Stimulated activated naive CD8-positive, alpha-beta T cell treated with anti-CD3 and anti-CD28 coated beads, Interleukin-15, Interleukin-2, amounts not matched to agents 100 U/mL and 50 U/mL, for 24 hours (primary cell): ENCODE measurements around the gene CDK19.
A peak's percentile ranks its signal among the peaks of the same experiment; 100 is the strongest.
"Not testable (repeated sequence)": the region's sequence is repeated elsewhere in the genome, so short reads cannot be mapped to it uniquely, and the experiment has no call there.

Source experiments
- ATAC-seq: fragments of 150-1000 bp; cut with Tn5 transposase; one replicate; pipeline ENCODE4 v1.10.0; 2021
- DNase-seq: peaks from one replicate; pipeline ENCODE4 v3.0.0; 2021

Gene CDK19

GRCh38 chr6:110756817-110757216 lies 58.5 kb downstream of the CDK19 start:
- DNase-seq (no peak), ATAC-seq (no peak)

GRCh38 chr6:110755411-110755834 lies 59.8 kb downstream of the CDK19 start:
- DNase-seq, result no peak
- no peak for ATAC-seq

GRCh38 chr6:110753936-110754668 lies 61.2 kb downstream of the CDK19 start:
- DNase-seq, ATAC-seq: not testable (repeated sequence)

GRCh38 chr6:110748453-110748852 lies 66.8 kb downstream of the CDK19 start:
- no peak for DNase-seq
- no peak for ATAC-seq

GRCh38 chr6:110746680-110747079 lies 68.6 kb downstream of the CDK19 start:
- DNase-seq (no peak), ATAC-seq (no peak)

GRCh38 chr6:110744991-110745390 lies 70.3 kb downstream of the CDK19 start:
- DNase-seq, result no peak
- ATAC-seq, result no peak

GRCh38 chr6:110742552-110742951 lies 72.7 kb downstream of the CDK19 start:
- not testable (repeated sequence) for DNase-seq, ATAC-seq

GRCh38 chr6:110741517-110741916 lies 73.8 kb downstream of the CDK19 start:
- no peak for ATAC-seq
- DNase-seq, result no peak

GRCh38 chr6:110738899-110739365 lies 76.3 kb downstream of the CDK19 start:
- no peak for DNase-seq
- no peak for ATAC-seq

GRCh38 chr6:110735666-110736065 lies 79.6 kb downstream of the CDK19 start:
- no peak for DNase-seq
- no peak for ATAC-seq

- ATAC-seq, result no peak
Measured at GRCh38 chr6:110731898-110732297, 83.4 kb downstream of the CDK19 start.

GRCh38 chr6:110731196-110731595 lies 84.1 kb downstream of the CDK19 start:
- no peak for DNase-seq
- no peak for ATAC-seq

More at GRCh38 chr6:110731898-110732297, 83.4 kb downstream of the CDK19 start:
- no peak for DNase-seq

GRCh38 chr6:110728501-110728900 lies 86.8 kb downstream of the CDK19 start:
- peak; percentile 46 for ATAC-seq
- peak; percentile 5 for DNase-seq

GRCh38 chr6:110723017-110723416 lies 92.3 kb downstream of the CDK19 start:
- DNase-seq, result no peak
- ATAC-seq, result no peak

- ATAC-seq (no peak), DNase-seq (no peak)
Measured at GRCh38 chr6:110720066-110720465, 95.2 kb downstream of the CDK19 start.

GRCh38 chr6:110719601-110720000 lies 95.7 kb downstream of the CDK19 start:
- ATAC-seq, result not testable (repeated sequence)

GRCh38 chr6:110714143-110714542 lies 101.1 kb downstream of the CDK19 start:
- DNase-seq, result no peak

More at GRCh38 chr6:110719601-110720000, 95.7 kb downstream of the CDK19 start:
- not testable (repeated sequence) for DNase-seq

GRCh38 chr6:110712238-110712637 lies 103.0 kb downstream of the CDK19 start:
- ATAC-seq (no peak), DNase-seq (no peak)

More at GRCh38 chr6:110714143-110714542, 101.1 kb downstream of the CDK19 start:
- no peak for ATAC-seq

GRCh38 chr6:110710115-110710514 lies 105.2 kb downstream of the CDK19 start:
- no peak for DNase-seq
- ATAC-seq, result no peak

GRCh38 chr6:110708295-110708950 lies 106.8 kb downstream of the CDK19 start:
- no peak for ATAC-seq
- no peak for DNase-seq

GRCh38 chr6:110705543-110705942 lies 109.7 kb downstream of the CDK19 start:
- ATAC-seq (no peak), DNase-seq (no peak)

GRCh38 chr6:110703906-110704594 lies 111.2 kb downstream of the CDK19 start:
- no peak for ATAC-seq
- no peak for DNase-seq
